GM10266 (cell line): ENCODE results near the gene DSCAML1.

Source experiments
- DNase-seq: peaks from one replicate; pipeline ENCODE4 v3.0.0; 2012; ENCODE audit errors: extremely low spot score
- TF ChIP-seq, protein P1 (sequence below): IDR thresholded peaks from 2 replicates; pipeline ENCODE4 v1.5.1; 2012; ENCODE audit warnings: mild to moderate bottlenecking, low read depth; ENCODE audit not compliant: control insufficient read depth, insufficient read depth; ENCODE audit errors: missing control alignments

DSCAML1 gene

DNA sequence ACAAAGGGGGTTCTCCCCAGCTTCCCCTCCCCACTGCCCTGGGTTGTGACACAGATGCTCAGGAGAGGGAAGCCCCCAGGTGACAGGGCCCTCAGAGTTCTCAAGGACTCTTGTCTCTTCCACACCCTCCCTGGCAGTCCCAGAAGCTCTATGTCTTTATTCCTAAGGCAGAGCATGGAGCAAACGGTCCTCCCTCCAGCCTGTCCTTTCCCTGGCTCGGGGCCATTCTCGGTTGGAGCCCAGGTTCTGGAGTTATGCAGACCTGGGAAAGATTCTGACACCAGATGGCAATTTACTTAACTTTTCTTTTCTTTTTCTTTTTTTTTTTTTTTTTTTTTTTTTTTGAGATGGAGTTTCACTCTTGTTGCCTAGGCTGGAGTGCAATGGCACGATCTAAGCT is 282.8 kb downstream of the DSCAML1 start:
- TF ChIP-seq, protein P1, sequence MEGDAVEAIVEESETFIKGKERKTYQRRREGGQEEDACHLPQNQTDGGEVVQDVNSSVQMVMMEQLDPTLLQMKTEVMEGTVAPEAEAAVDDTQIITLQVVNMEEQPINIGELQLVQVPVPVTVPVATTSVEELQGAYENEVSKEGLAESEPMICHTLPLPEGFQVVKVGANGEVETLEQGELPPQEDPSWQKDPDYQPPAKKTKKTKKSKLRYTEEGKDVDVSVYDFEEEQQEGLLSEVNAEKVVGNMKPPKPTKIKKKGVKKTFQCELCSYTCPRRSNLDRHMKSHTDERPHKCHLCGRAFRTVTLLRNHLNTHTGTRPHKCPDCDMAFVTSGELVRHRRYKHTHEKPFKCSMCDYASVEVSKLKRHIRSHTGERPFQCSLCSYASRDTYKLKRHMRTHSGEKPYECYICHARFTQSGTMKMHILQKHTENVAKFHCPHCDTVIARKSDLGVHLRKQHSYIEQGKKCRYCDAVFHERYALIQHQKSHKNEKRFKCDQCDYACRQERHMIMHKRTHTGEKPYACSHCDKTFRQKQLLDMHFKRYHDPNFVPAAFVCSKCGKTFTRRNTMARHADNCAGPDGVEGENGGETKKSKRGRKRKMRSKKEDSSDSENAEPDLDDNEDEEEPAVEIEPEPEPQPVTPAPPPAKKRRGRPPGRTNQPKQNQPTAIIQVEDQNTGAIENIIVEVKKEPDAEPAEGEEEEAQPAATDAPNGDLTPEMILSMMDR, result no peak
- no peak for DNase-seq

DNA sequence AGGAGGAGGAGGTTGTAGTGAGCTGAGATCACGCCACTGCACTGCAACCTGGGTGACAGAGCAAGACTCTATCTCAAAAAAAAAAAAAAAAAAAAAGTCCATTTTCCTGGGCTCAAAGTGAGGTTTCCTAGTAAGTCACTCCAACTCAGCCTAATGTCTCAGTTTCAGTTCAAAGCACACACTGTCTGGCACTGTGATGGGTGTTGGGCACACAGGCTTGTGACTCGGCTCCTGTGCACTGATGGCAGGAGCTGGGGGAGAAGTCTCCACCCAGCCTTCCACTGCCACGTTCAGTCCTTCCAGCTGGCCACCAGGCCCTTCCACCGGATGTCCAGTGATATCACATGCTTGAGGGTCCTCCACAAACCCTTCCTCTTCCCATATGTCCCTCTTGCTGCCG is 283.4 kb downstream of the DSCAML1 start:
- TF ChIP-seq, protein P1, result no peak
- no peak for DNase-seq

DNA sequence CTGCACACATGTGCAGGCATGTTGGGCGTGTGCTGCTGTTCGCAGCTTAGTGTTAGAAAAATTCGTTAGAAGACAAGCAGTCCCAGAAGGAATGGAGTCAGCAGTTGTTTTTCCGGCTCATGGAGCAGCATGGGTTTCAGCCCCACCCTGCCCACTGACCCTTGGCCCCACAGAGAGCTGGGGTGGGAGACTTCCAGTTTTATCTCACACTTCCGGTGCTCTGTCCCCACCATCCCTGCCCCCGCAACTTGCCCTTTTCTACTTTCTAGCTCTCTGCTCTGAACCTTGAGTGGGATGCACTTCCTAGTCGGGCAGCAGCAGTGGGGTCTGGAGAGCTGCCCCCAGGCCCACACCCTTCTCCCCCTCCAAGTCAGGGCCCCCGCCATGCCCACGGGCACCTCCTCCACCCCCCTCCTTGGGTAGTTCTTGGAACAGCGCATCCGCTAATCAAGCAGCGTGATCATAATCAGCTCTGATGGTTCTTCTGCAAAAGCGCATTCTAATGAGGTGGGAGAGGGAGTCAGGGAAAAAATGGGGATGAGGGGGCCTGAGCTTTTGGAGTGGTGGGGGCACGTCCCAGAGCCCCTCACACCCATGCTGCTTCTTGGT is 285.0 kb downstream of the DSCAML1 start:
- TF ChIP-seq, protein P1, result no peak

DNA sequence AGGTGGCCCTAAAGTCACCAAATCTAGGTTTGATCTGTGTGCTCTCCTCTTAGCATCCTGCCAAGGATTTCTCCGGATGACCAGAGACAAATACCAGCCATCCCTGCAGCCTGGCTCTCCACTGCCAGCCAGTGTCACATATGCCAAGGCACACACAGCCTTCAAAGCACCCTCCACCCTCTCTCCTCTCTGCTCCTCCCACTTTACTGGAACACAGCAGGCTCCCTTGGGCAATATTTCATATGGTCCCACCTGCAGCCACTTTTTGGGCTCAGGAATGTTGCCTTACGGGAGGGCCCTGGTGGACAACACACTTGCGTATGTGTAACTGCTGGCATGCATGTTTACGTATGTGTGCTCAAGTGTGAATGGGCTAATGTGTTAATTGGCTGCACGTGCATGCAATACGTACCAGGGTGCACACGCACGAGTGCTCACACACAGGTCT is 285.5 kb downstream of the DSCAML1 start:
- no peak for DNase-seq
- TF ChIP-seq, protein P1, result no peak

More for the DNA sequence above, 285.0 kb downstream of the DSCAML1 start:
- DNase-seq, result no peak

DNA sequence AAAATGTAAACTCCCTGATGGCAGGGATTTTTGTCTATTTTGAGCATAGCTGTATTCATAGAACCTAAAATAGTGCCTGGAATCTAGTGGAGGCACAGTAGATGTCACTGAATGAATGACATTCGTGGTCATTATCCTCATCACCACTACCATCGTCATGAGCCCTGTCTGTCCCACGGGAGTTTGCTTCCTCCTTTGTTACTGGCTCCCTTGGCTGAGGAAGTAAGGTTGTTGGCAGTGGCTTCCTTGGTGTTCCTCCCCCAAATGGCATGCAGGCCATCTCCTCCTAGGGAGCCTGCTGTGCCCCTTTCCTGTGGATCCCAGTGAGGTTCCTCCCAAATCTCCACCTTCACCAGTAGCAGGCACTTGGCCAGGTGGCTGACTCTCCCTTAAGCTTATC is 286.4 kb downstream of the DSCAML1 start:
- TF ChIP-seq, protein P1, result no peak
- no peak for DNase-seq

DNA sequence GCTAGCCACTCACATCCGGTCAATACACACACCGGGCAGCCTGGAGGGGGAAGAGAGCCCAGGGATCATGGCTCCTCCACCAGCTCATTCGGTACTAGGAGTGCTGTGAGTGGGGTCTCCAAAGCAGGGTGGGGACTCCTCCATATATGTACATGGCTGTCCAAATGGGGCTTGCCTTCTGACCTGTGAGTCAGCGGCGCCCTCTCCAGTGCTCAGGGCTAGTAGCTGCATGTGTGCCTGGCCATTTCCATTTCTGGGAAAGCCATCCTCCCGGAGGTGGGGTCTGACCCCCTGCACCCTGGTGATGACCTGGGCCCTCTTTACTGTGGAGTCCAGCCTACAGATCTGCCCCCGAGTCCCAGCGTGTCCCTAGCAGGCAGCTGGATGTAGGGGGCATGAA is 287.5 kb downstream of the DSCAML1 start:
- no peak for DNase-seq
- TF ChIP-seq, protein P1, result peak; percentile 4

DNA sequence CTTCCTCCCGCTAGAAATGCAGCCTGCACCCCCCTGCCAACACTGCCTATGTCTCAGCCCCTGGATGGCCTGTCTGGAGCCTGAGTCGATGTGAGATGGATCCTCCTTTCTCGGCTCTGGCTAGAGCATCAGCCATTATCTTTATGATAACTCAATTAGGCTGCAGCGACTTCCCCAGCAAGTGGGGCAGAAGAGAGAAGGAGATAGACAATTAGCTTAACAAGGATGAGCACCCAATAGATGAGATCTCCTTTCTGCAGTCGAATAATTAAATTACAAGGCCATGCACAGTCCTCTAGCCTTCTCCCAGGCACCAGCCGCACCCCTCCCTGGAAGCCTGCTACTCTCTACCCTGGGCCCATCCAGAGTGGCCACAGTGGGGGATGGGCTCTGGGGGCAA is 290.0 kb downstream of the DSCAML1 start:
- TF ChIP-seq, protein P1, result no peak
- no peak for DNase-seq
